HG03442 (cell line): ENCODE measurements around the gene TMA7B.

ENCODE experiments used
- ATAC-seq: cut with Tn5 transposase; IDR thresholded peaks from one replicate; pipeline ENCODE4 v1.9.1; 2021; ENCODE audit warnings: mild to moderate bottlenecking, moderate library complexity; ENCODE audit not compliant: unreplicated experiment

Gene TMA7B

DNA sequence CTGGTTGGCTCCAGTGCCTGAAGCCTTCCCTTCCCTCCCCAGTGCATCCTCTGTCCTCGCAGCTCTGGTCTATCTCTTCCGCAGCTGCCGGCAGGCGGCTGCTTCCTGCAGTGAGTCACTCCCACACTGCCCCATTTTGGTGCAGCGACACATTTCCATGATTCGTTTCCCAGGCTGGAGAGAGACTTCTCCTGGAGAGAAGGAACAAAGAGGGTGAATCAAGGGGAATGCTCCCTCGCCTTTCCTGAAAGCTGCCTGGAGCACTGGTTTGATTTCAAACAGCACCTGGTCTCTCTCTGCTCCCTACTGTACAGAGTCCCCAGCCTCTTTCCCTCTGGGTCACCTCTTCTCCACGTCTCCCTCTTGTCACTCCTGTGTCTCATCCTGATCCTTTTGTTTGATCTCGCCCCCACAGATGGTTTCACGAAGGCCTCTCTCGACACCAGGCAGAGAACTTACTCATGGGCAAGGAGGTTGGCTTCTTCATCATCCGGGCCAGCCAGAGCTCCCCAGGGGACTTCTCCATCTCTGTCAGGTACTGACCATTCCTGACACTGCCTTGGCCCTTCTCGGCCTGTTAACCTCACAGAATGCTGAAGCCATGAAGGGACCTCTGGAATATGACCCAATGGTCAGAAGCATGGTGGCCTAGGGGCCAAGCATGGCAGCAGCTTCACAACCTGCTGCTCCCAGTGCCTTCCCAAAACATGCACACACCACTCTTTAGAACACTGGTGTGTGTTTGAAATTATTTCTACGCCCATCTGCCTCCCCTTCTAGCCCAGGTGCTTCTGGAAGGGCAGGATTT, at the start of gene TMA7B:
Gene TMA7B (plus strand): TSS at position 758 of the 808 bp plus-strand sequence. CDS start 3,978 bp downstream, outside the sequence.
- no peak for ATAC-seq

DNA sequence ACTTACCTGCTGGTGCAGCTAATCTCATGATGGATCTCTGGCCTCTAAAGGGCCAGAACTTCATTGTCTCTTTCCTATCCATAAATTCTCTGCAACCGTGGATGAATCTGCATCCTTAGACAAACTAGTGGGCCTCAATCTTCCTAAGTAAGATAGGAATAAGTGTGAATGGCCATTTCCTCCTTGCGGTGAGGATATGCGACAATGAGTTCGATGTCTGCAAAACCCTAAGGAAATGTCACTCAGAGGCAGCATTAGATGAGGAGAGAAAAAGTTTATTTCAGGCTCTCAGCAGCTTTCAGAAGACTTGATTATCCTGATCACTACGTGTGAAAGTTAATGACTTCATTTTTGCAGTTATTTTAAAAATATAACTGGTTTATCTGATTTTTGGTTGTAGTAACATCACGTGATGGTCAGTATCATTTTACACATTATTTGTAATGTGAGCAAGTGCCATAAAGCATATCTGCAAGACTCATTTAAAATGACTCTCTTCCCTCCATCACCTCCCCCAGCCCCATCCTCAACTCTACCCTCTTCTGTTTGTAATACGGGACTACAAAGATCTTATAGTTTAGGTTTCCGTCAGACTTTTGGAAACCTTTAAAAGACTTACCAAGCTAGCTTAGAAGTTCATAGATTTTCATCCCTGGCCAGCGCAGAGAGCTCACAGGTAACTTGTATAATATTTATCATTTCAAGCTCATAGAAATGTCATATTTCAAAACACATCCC, 49.2 kb upstream of the TMA7B start:
- ATAC-seq: no peak

DNA sequence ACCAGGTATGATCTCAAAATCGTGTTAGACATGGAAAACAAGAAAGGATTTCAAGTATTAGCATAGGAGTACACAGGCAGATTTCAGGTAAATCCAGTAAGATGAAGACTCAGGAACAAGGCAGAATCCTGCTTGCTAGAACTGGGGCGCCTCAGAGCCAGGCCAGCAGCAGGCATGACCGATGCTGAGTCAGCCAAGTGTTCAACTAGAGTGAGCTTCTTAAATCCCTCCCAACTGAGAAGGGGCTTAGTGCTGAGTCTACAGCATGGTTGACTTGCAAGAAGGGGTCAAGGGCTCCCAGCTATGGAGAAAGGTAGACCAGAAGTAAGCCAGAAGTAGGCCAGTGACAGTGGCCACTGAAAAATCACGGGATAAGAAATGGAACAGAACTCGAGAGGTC, 46.9 kb upstream of the TMA7B start:
- ATAC-seq: no peak

DNA sequence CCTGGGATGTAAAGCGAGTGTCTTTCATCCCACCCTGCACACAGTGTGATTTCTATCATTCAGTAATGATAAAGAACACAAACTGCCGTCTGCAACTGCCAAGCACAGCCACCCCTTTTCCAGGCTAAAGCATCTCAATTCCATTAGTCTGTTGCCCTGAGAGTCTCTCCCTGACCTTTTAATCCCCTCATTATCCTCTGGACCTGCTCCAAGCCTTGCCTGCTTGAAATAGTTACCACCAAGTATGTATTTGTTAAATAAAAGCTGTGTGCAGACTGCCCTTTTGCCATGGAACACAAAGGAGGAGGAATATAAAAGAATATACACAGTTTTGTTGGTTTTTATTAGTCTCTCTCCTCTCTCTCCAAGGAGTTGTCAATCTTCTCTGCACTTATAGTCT, 46.3 kb upstream of the TMA7B start:
- no peak for ATAC-seq

DNA sequence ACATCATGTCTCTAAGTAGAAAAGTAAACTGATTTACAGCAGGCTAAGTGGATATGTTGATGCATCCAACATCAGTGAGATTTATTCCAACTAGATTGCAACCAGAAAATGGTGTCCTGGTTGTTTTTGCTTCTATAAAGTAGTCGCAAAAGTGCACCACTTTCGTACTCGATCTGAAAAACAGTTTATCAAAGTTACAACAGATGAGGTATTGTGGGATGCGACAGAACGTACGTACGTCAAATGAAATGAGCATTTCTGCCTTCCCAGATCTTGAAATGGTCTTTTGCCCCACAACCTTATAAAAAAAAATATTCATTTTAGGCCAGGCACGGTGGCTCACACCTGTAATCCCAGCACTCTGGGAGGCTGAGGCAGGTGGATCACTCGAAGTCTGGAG, 45.6 kb upstream of the TMA7B start:
- ATAC-seq: no peak

DNA sequence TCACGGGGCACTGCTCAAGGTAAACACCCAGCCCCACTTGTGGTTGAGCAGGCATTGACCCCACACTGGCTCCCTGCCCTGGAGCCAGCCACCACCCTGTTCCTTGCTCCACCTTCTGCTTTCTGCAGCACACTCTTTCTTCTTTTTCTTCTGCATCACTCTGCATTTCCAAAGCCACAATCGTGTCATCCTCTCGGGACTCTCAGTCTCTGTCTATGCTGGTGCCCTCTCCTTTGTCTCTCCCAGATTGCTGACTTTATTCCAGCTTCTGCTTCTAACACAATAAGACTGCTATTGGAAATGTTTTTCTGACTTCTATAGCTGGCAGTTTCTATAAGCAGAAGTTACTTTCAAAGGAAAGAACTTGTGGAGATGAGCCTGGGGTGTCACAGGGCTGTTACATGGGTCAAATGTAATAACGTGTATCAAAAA, 44.9 kb upstream of the TMA7B start:
- ATAC-seq: no peak

DNA sequence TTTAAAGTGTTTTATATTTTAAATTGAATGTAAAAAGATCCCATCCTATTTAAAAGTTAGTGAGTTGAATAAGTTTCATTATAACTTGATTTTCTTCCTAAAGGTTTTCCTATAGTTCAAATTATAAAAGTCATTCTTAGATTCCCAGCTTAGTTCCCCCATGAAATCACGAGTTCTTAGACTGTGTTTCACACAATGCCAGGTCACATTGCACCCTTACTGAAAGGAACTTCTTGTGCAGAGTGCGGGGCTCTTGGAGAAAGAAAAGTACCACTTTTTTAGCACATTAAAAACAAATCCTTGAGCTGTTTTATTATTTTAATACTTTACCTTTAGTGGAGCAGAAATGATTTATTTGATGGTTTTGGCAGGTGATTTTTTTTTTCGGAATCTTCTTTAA, 43.7 kb upstream of the TMA7B start:
- ATAC-seq: no peak

DNA sequence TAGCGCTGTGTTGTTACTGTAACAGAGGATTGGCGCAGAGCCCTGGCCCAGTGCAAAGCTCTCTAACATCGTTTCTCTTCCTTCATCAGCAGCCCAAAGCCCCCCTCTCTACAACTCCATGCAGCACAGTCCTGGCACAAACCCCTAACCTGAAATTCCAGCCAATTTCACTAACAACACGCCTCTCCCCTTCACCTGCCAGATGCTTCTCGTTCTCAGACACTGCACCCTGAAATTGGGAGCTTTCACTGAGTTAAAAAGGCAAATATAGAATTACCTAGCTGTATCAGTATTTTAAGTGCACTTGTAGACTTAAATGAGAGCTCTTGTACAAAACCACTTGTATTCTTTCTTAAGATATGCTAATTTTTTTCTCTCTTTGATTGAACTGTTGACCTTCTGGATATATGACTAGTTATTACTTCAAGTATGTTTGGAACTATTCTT, 43.0 kb upstream of the TMA7B start:
- no peak for ATAC-seq

DNA sequence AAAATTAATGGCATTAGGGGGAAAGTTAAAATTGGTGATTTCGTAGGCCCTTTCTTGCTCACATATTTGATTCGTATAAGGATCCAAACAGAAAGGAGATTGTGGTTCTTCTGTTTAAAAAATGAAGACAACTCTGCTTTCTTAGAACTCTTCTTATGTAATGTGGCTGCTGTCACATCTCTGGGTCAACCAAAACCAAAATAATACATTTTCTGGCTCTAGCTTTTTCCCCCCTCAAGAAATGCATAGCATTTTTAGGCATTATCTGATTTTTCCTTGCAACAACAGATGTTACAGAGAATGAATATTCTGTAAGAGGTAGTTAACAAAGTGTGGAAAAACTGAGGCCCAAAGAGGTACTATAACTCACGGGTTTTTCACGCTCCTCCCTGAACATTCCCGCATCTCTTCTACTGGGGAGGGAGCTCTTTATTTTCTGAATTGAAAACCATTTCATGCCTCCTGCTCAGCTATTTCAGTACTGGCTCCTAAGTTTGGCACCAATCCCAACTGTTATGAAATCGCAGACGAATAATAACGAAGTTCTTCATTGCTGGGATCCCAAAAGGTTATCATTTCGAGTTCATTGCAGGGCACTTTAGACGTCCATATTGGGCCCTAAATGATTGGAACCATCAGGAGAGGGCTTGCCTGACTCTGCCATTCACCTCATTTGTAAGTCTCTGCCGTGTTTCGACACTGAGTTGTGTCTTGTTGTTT, 42.3 kb upstream of the TMA7B start:
- ATAC-seq: no peak

DNA sequence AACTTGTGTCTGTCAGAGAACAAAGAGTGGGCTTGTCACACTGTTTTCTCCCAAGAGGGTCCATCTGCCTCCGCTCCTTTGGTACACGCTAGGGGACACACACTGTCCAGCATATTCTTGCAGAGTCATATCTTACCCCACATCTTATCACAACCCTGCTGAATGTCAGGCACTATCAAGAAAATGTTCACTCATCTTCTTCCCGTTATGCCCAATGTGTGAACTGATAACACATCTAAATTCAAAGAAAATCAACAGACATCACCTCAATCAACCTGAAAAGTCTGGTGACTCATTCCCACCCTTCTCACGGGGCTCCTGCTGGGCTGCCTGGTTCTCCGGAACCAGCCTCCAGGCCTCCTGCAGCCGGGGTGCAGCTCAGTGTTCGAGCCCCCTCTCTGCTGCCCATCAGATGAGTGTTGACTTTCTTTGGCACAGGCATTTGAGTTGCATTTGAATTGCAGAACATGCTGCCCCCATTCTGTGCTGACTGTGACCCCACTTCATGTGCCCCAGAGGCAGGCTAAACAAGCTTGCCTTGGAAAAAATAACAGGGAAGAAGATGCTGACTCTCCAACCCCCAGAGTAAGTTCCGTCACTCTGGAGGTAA, 40.0 kb upstream of the TMA7B start:
- no peak for ATAC-seq

DNA sequence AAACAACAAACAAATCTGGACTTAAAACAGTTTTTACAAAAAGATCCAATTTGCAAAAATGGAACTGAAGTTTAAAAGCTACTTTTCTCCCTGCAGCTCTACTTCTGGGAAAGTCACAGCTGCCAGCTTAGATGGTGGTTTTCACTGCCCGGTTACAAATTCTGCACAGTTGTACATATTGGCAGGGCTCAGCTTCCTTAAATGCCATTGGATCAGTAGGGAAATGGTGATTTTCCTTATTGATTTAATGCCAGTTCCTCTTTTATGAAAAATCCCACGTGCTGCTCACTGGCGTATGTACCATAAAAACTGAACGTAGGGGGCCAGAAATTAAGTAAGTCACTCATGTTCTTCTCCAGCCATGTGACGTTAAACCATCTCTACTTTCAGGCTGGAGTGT, 36.5 kb upstream of the TMA7B start:
- no peak for ATAC-seq

DNA sequence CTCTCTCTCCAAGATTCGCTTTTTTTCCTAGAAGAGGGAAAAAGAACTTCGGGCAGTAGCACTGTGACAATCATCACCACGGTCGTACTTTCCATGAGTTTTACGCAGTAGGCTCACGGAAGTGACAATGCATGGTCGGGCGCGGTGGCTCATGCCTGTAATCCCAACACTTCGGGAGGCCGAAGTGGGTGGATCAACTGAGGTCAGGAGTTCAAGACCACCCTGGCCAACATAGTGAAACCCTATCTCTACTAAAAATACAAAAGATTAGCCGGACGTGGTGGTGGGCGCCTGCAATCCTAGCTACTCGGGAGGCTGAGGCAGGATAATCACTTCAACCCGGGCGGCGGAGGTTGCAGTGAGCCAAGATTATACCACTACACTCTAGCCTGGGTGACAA, 35.9 kb upstream of the TMA7B start:
- ATAC-seq: no peak

DNA sequence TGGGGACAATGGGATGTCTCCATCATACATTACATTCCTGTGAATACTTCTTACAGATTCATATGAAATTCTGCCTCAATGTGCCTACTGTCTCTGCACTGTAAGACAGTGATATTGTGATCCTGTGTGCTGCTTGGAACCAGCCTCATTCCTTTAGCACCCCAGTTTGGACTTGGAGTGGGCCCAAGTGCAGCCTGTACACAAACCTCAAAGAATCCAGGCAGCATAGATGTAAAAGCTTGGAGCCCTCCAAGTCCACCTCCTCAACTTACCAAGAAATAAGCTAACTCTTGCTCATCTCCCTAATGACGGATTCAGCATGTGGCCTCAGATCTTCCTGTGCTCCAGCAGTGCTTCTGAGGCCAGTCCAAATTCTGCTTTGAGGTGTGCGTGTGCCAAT, 34.9 kb upstream of the TMA7B start:
- ATAC-seq: no peak

DNA sequence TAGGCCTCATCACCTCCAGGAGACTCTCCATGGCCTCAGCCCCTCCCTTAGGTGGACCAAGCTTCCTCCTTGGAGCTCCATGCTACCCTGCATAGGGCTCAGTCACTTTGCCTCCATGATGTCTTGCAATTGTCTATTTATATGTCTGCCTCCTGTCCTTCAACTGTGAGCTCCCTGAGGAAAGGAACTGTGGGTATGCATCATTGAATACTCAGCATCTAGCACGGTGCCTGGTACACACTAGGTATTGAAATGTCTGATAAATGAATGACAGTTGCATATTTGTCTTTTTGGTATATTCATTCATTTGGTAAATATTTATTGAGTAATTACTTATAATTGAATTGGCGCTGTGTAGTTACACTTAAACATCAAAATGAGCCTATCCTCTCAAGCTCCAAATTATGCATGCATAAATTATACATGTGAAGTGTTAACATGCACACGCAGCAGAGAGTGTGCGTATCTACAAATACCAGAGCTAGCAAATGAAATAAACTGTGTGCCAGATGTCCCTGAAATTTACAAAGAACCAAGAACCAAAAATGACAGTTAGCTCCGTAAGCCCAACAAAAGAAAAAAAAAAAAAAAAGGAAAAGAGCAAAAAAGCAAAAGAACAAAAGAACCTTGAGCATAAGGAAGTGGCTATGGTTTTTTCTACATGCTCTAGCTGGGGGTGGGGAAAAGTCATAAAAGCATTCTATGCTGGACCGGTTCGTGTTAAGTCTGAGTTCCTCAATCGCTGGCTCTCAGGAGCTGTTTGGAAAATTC, 34.1 kb upstream of the TMA7B start:
- no peak for ATAC-seq

DNA sequence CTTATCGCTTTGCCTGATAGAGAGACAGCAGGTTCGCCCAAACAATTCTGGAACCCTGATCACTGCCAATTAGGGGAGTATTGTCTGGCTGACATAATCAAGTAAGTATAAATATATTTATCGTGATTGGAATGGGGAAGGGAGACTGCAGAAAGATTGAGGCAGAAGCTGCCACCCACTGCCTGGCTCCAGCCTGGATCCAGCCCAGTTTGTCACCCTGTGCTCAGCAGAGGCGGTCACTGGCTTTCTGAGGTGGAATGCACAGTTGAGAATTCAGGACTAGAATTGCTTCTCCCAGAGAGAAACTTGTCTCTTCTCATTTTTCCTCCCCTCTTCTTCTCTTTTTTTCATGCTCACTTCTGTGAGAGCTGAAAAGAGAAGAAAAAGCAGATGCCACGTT, 33.4 kb upstream of the TMA7B start:
- no peak for ATAC-seq

DNA sequence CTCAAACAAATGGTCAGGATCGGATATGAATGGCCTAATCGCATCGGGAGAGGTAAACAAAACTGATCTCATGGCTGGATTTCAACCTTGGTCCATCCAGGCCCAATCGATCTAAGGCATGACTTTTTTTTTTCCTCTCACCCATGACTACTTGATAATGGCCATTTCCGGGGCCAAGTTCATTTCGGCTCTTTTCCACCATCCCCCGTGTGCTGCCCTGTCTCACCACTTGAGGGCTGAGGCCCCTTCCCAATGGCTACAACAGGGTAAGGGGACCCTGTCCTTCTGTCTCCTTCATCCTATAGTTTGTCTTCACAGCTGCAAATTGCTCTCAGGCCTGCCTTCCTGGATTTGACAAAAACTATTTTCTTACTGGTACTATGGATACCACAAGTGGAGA, 32.7 kb upstream of the TMA7B start:
- no peak for ATAC-seq

DNA sequence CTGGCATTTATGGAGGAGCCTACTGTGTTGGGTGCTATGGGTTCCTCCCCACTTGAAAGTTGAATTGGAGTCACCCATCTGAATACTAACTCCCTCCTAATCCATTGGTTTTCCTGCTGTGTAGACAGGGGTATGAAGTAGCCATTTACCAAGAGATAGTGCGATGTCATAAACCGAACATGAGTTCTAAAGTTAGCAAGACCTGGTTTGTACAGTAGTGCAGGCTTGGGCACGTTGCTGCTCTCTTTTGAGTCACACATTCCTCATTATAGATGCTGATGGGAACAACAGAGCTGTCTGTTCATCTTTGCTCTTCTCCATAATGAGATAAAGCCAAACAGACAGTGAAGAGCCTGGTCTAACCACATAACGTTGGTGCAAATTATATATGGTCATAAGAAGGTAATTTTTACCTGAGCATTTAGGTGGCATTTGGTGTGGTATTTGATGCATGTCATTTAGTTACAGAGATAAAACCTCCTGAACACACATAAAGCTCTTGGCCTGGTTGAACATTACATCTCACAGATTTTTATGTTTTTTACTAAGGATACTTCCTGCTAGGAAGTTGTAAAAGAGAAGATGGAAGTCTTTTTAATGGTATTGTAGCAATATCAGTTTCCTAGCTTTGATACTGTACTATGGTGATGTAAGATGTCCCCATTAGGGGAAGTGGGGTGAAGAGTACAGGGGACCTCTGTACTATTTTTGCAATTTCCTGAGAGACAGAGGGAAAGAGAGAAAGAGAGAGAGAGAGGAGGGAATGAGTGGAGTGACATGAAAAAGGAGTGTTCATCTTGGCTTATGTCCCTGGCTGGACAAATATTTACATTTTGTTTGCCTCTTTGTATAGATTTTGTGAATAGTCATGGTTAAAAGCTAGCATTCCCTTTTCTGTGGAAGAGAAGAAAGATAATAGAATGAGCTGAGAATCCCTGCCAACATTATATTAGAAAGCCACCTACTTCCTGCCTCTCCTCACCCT, 31.4 kb upstream of the TMA7B start:
- no peak for ATAC-seq

DNA sequence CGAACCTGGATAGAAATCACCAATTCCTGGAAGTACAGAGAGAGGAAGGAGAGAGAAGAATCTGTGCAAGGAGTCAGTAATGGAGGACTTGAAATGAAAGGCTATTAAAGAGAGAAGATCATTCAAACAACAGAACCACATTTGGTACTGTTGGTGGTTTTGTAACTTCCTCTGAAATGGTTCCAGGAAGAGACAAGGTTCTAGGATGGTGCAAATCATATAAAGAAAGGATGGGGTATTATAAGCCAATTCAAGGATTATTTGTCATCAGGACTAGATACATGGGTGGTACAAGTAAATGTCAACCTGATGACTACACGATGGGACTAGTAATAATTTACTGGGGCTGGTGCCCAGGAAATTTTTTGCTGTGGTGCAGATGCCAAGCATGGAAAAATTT, 28.9 kb upstream of the TMA7B start:
- ATAC-seq: no peak

DNA sequence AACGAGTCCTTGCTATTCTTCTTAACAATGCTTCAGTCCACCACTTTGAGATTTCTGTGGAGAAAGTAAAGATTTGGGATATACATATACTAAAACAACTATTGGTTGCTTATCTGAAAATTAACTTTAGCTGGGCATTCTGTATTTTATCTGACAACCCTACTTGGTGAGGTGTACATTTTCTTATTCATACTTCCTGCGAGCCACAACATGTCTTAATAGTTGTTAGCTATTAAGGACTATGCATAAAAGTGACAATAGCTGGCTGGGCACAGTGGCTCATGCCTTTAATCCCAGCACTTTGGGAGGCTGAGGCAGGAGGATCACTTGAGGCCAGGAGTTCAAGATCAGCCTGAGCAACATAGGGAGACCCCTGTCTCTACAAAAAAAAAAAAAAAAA, 28.0 kb upstream of the TMA7B start:
- ATAC-seq: no peak
